ENCODE measurements around the gene CALD1. TPM values are rescaled to one million over a fixed set of nuclear protein-coding genes. Genes with fewer than 3 reads are reported as not detected.
A peak's percentile ranks its signal among the peaks of the same experiment; 100 is the strongest.

Gene CALD1
- total RNA-seq, 1 experiment from 2014 or later: 107 TPM

DNA sequence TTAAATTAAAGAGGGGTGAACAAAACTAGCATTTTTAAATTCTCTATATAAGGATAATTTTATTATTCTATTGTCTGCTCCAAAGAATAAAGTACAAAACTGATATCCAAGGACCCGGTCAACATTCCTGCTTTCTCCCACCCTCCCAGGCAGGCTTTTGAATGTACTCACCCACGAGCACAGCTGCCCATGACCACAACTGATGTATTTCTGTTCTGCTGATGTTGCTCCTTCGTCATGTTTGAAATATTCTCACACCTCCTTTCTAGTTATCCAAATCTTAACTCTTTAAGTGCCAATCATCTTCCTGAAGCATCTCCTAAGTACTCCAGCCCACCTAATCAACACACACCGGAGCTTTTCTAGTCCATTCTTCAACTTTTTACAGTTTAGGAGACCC, 46.7 kb downstream of the CALD1 start:
- H3K27me3 Mint-ChIP-seq (ENCODE audit: low read depth): no peaks in the 10 kb centered on the region
- TF ChIP-seq CTCF (conservative IDR thresholded peaks at IDR 0.05): no peak
- no peak overlapping the region for H3T11ph ChIP-seq (ENCODE audit: low read length)
- no peak overlapping the region for H2BK15ac ChIP-seq (ENCODE audit: low read depth, low read length)
- H3K27ac ChIP-seq (ENCODE audit: insufficient read length, low read depth, low read length): no peak overlapping the region
- no peaks in the 10 kb centered on the region for H3K23me2 ChIP-seq (ENCODE audit: insufficient read length, low read depth, low read length, poor library complexity, severe bottlenecking)
- no peaks in the 10 kb centered on the region for H3K27me3 ChIP-seq (ENCODE audit: insufficient read depth, low read length)
- no peaks in the 10 kb centered on the region; a peak in 1 of 7 replicates for H3K36me3 Mint-ChIP-seq (ENCODE audit: insufficient read depth in 1 of 3, low read depth in 3 of 3)
- H2BK120ac ChIP-seq (ENCODE audit: low read depth, low read length, poor library complexity, severe bottlenecking): no peak overlapping the region
- no peak for DNase-seq
- no peak overlapping the region for H2AFZ ChIP-seq (ENCODE audit: low read length)
- WGBS (ENCODE audit: extremely low coverage, insufficient read length, low lambda C conversion rate): no CpG with 5 or more reads among the region's 4 CpGs
- no peaks in the 10 kb centered on the region for H3K4me1 ChIP-seq (ENCODE audit: insufficient read depth, low read length)
- H2BK20ac ChIP-seq (ENCODE audit: low read depth, low read length, poor library complexity, severe bottlenecking): no peak overlapping the region
- no peak overlapping the region for H3K4me2 ChIP-seq (ENCODE audit: insufficient read depth, insufficient read length, low read length)
- H3K14ac ChIP-seq (ENCODE audit: insufficient read depth, low read length): no peak overlapping the region
- 0 out of 4 replicates have a peak, but pooled peaks cover 0 to 2% of the 10 kb centered on the region in 2 experiments for H3K4me1 Mint-ChIP-seq
- no peak overlapping the region for H3K9ac ChIP-seq (ENCODE audit: extremely low read depth, insufficient read length, low read length)
- no peak overlapping the region for H4K8ac ChIP-seq (replicated peaks; ENCODE audit: insufficient read length, low read depth, low read length)
- no peak overlapping the region for H3K4ac ChIP-seq (ENCODE audit: low read depth, low read length)
- H3K23ac ChIP-seq (ENCODE audit: insufficient read length, low read depth, low read length): no peak overlapping the region
- H2BK12ac ChIP-seq (ENCODE audit: insufficient read length, low read depth, low read length): no peak overlapping the region
- H4K20me1 ChIP-seq (ENCODE audit: control insufficient read depth, insufficient read depth, insufficient read length): no peaks in the 10 kb centered on the region
- H4K91ac ChIP-seq (ENCODE audit: insufficient read length, low read depth, low read length): no peak overlapping the region
- H3K9me3 Mint-ChIP-seq: no peaks in the 10 kb centered on the region
- H3K9me3 ChIP-seq (ENCODE audit: control insufficient read depth, low read depth, low read length): no peaks in the 10 kb centered on the region
- H2BK5ac ChIP-seq (ENCODE audit: insufficient read length, low read length): no peak overlapping the region
- no peak overlapping the region for H2AK5ac ChIP-seq (ENCODE audit: insufficient read length, low read length)
- no peak overlapping the region for H4K5ac ChIP-seq (ENCODE audit: insufficient read length, low read depth, low read length)
- no peaks in the 10 kb centered on the region for H3K79me1 ChIP-seq (ENCODE audit: insufficient read depth, low read depth, low read length, poor library complexity, severe bottlenecking)
- H3K27ac Mint-ChIP-seq: peak overlapping the region in 1 of 3 experiments; percentile 18; a peak in 2 of 7 replicates
- H3K79me2 ChIP-seq (ENCODE audit: insufficient read depth, low read length): no peaks in the 10 kb centered on the region; the same call in 1 of the 2 replicates
- no peak overlapping the region for H3K56ac ChIP-seq (ENCODE audit: insufficient read length, low read depth, low read length)
- no peak overlapping the region for H3K18ac ChIP-seq (ENCODE audit: insufficient read length, low read depth, low read length)
- H3K4me3 Mint-ChIP-seq: no peak overlapping the region

Measured in H9 (cell line).